Natural killer cell (primary cell): ENCODE results near the gene UBE2I. TPM values are rescaled to one million over a fixed set of nuclear protein-coding genes. Genes with fewer than 3 reads are reported as not detected.
A peak's percentile ranks its signal among the peaks of the same experiment; 100 is the strongest.

Experiments
- ATAC-seq, 3 donors: fragments of 150-1000 bp in 2 of 3; fragments of 200-7000 bp in 1 of 3; cut with Tn5 transposase; 1 replicate in 1 of 3; 2 replicates in 2 of 3; pipeline ENCODE4 v1.10.0; 2021; ENCODE audit warnings: mild to moderate bottlenecking in 2 of 3, moderate library complexity in 2 of 3
- DNase-seq, 2 donors: peaks; one replicate each; pipeline versions ENCODE4 v3.0.0 to v3.0.0-alpha.2; 2013 to 2021; ENCODE audit warnings: mixed read lengths in 1 of 2
- H3K27ac ChIP-seq: one replicate; pipeline ENCODE4 v1.5.1; 2013; ENCODE audit warnings: mild to moderate bottlenecking, low read length
- H3K27me3 ChIP-seq: one replicate; pipeline ENCODE4 v1.6.1; 2013; ENCODE audit warnings: low read length; ENCODE audit not compliant: control insufficient read depth, insufficient read depth
- H3K36me3 ChIP-seq: one replicate; pipeline ENCODE4 v1.6.1; 2013; ENCODE audit warnings: low read length; ENCODE audit not compliant: control insufficient read depth, insufficient read depth
- H3K4me1 ChIP-seq: one replicate; pipeline ENCODE4 v1.6.1; 2013; ENCODE audit warnings: low read length; ENCODE audit not compliant: control insufficient read depth, insufficient read depth
- H3K4me3 ChIP-seq: one replicate; pipeline ENCODE4 v1.5.1; 2013; ENCODE audit warnings: low read length
- H3K9me3 ChIP-seq: one replicate; pipeline ENCODE4 v1.6.1; 2013; ENCODE audit warnings: low read length; ENCODE audit not compliant: control insufficient read depth, insufficient read depth
- H3K27ac Mint-ChIP-seq, 2 donors: one replicate each; pipeline ENCODE4 v1.8.0; 2022; ENCODE audit warnings: mild to moderate bottlenecking in 2 of 2, mixed read lengths in 2 of 2, moderate library complexity in 1 of 2
- H3K27me3 Mint-ChIP-seq, 2 donors: one replicate each; pipeline ENCODE4 v1.8.0; 2022; ENCODE audit warnings: low read depth in 2 of 2, mixed read lengths in 2 of 2
- H3K36me3 Mint-ChIP-seq: one replicate; pipeline ENCODE4 v1.8.0; 2022; ENCODE audit warnings: mixed read lengths
- H3K4me1 Mint-ChIP-seq, 2 donors: one replicate each; pipeline ENCODE4 v1.8.0; 2022; ENCODE audit warnings: mixed read lengths in 2 of 2
- H3K4me3 Mint-ChIP-seq: one replicate; pipeline ENCODE4 v1.8.0; 2022; ENCODE audit warnings: mild to moderate bottlenecking, moderate library complexity, mixed read lengths
- H3K9me3 Mint-ChIP-seq, 2 donors: one replicate each; pipeline ENCODE4 v1.8.0; 2022; ENCODE audit warnings: mixed read lengths in 2 of 2
- CTCF ChIP-seq: fragments of 200-600 bp; IDR thresholded peaks from one replicate; pipeline ENCODE4 v1.8.0; 2022; ENCODE audit warnings: antibody characterized with exemption
- WGBS: methylation state at CpG from one replicate; pipeline ENCODE4 v1.1.7; 2013; ENCODE audit warnings: missing lambda C conversion rate; ENCODE audit not compliant: insufficient coverage; 5-methylcytosine and 5-hydroxymethylcytosine counted together
- intact Hi-C: fragments of 100-400 bp; cut with micrococcal nuclease; formaldehyde crosslinking; loops from one replicate; pipeline ENCODE4 v1.14.2; 2022
- total RNA-seq, 4 donors: library from RNA; stranded (reverse); fragments of 120-200 nt in 1 of 4; gene quantifications; one replicate each; pipeline versions ENCODE4 v1.2.3 to v1.2.4, GENCODE V29; 2013 to 2022

Gene UBE2I
- total RNA-seq, 3 donors from 2014 or later (not counting 1 experiment from before 2014, with no cell fraction given): 367 to 412 (median 383) TPM

- Histone ChIP-seq H3K4me1 (peaks cover 7% of the 10 kb centered on the region), H3K27ac (no peak overlapping the region), H3K36me3 (no peaks in the 10 kb centered on the region), H3K9me3 (no peaks in the 10 kb centered on the region), H3K4me3 (no peak overlapping the region), H3K27me3 (peaks cover 18% of the 10 kb centered on the region)
- TF ChIP-seq CTCF: no peak
- 89% methylated on average over 15 of the region's 15 CpGs for WGBS
- Mint-ChIP-seq H3K9me3 (no peaks in the 10 kb centered on the region), H3K4me1 (peaks cover 5% of the 10 kb centered on the region in 2 donors), H3K27me3 (peaks cover 8 to 22% of the 10 kb centered on the region in 2 donors), H3K36me3 (no peaks in the 10 kb centered on the region), H3K27ac (no peak overlapping the region), H3K4me3 (no peak overlapping the region)
- ATAC-seq (no peak), DNase-seq (no peak)
- intact Hi-C loops: no loop called here
Measured at GRCh38 chr16:1263591-1264344, 45.7 kb upstream of the UBE2I start.

- Mint-ChIP-seq H3K4me1 (no peaks in the 10 kb centered on the region), H3K36me3 (no peaks in the 10 kb centered on the region), H3K4me3 (no peak overlapping the region), H3K27ac (no peak overlapping the region), H3K27me3 (peaks cover 8 to 17% of the 10 kb centered on the region in 2 donors), H3K9me3 (no peaks in the 10 kb centered on the region)
- Histone ChIP-seq H3K27ac (no peak overlapping the region), H3K4me1 (no peaks in the 10 kb centered on the region), H3K36me3 (no peaks in the 10 kb centered on the region), H3K27me3 (peaks cover 11% of the 10 kb centered on the region), H3K4me3 (no peak overlapping the region), H3K9me3 (no peaks in the 10 kb centered on the region)
- WGBS: 84% methylated on average over 16 of the region's 16 CpGs
- TF ChIP-seq CTCF: no peak
- ATAC-seq (peak in 1 of 3 donors; percentile 26), DNase-seq (no peak)
- intact Hi-C loops: no loop called here
Measured at GRCh38 chr16:1264345-1265089, 44.9 kb upstream of the UBE2I start.

GRCh38 chr16:1265090-1265630, 44.3 kb upstream of the UBE2I start:
- H3K27me3 ChIP-seq: peaks cover 5% of the 10 kb centered on the region
- H3K9me3 ChIP-seq: no peaks in the 10 kb centered on the region
- no peaks in the 10 kb centered on the region for H3K36me3 Mint-ChIP-seq
- no peaks in the 10 kb centered on the region for H3K4me1 ChIP-seq
- no peak overlapping the region for H3K4me3 ChIP-seq
- no peak overlapping the region for H3K27ac ChIP-seq
- DNase-seq: no peak
- no peak overlapping the region for H3K27ac Mint-ChIP-seq
- H3K27me3 Mint-ChIP-seq: peaks cover 7 to 15% of the 10 kb centered on the region in 2 donors
- no peak overlapping the region for H3K4me3 Mint-ChIP-seq
- ATAC-seq: no peak
- TF ChIP-seq CTCF: no peak
- 85% methylated on average over 13 of the region's 13 CpGs for WGBS
- H3K4me1 Mint-ChIP-seq: no peaks in the 10 kb centered on the region
- H3K36me3 ChIP-seq: no peaks in the 10 kb centered on the region
- intact Hi-C loops: no loop called here
- H3K9me3 Mint-ChIP-seq: no peaks in the 10 kb centered on the region
